ENCODE results near the gene RASSF8. TPM values are rescaled to one million over a fixed set of nuclear protein-coding genes. Genes with fewer than 3 reads are reported as not detected.

RASSF8 gene
- total and polyA plus RNA-seq, 9 of the 15 experiments (the other 6 are each of a cell fraction or from before 2014, with no cell fraction given), result 0.01 to 0.36 (median 0.12) TPM; not detected in 1

- no peak overlapping the region for H3K27ac ChIP-seq (ENCODE audit: extremely low read depth, low read depth, low read length)
- POLR2A ChIA-PET, result no interaction called here
- CTCF ChIA-PET (ENCODE audit: low intra/inter-chr PET ratio), result no interaction called here
- H3K79me2 ChIP-seq (ENCODE audit: control insufficient read depth, insufficient read depth, low read length), result no peaks in the 10 kb centered on the region
- no peaks in the 10 kb centered on the region for H3K9me1 ChIP-seq (ENCODE audit: control insufficient read depth, insufficient read depth, low read length)
- H2AFZ ChIP-seq (ENCODE audit: low read depth, low read length), result no peak overlapping the region
- intact Hi-C loops (cut with micrococcal nuclease), result no loop called here
- H3K9me3 ChIP-seq (replicated peaks; ENCODE audit: control insufficient read depth, insufficient read depth, low read depth, low read length), result no peaks in the 10 kb centered on the region
- no peak overlapping the region for H3K4me2 ChIP-seq (ENCODE audit: insufficient read depth, low read length)
- H3K27me3 ChIP-seq (ENCODE audit: control insufficient read depth in 2 of 2, insufficient read depth in 2 of 2, low read length in 2 of 2), result no peaks in the 10 kb centered on the region
- BruUV-seq (replicated peaks), result no TSS peak
- in situ Hi-C loops (cut with MboI), result no loop called here
- DNase-seq (ENCODE audit: extremely low read depth in 1 of 4, low spot score in 3 of 4), result no peak
- H3K4me3 ChIP-seq, result no peak overlapping the region
- 0% methylated on average over 1 of the region's 1 CpG for WGBS (ENCODE audit: insufficient coverage, low coverage, missing lambda C conversion rate)
- no peaks in the 10 kb centered on the region for H4K20me1 ChIP-seq (replicated peaks; ENCODE audit: control insufficient read depth, insufficient read depth, low read length)
- no peaks in the 10 kb centered on the region for H3K4me1 ChIP-seq (replicated peaks in 1 of 2; ENCODE audit: control insufficient read depth in 2 of 2, insufficient read depth in 2 of 2, low read length in 2 of 2)
- ATAC-seq, result no peak
- TF ChIP-seq STAT6 (CRISPR knock-in tag; IDR thresholded peaks at IDR 0.05) (no peak), KHSRP (IDR thresholded peaks at IDR 0.05) (no peak), ZFP30 (CRISPR knock-in tag; IDR thresholded peaks at IDR 0.05; ENCODE audit: borderline replicate concordance) (no peak), PHF20 (IDR thresholded peaks at IDR 0.05; ENCODE audit: partially characterized antibody) (no peak), NFATC3 (IDR thresholded peaks at IDR 0.05) (no peak), ZNF766 (CRISPR knock-in tag; conservative IDR thresholded peaks at IDR 0.05) (no peak), ZNF778 (CRISPR knock-in tag; IDR thresholded peaks at IDR 0.05) (no peak), FUS (optimal IDR thresholded peaks at IDR 0.05; ENCODE audit: low read depth, low read length) (no peak), CBX8 (IDR thresholded peaks at IDR 0.05; ENCODE audit: borderline replicate concordance, extremely low read depth, low read depth, low read length, poor library complexity, severe bottlenecking) (no peak), GTF2F1 (IDR thresholded peaks at IDR 0.05; ENCODE audit: low read depth, low read length) (no peak)
- no peak overlapping the region for H3K9ac ChIP-seq (ENCODE audit: insufficient read depth in 1 of 2, low read depth in 2 of 2, low read length in 2 of 2)
- no peaks in the 10 kb centered on the region for H3K36me3 ChIP-seq (ENCODE audit: control insufficient read depth, insufficient read depth, low read length)
- FAIRE-seq, result no peak
These were observed 38.2 kb downstream of the RASSF8 start for GRCh38 chr12:25996677-25997076.
